Measurements from ENCODE around the gene IL1RAPL2. TPM values are rescaled to one million over a fixed set of nuclear protein-coding genes. Genes with fewer than 3 reads are reported as not detected.

Gene IL1RAPL2
- total and polyA plus RNA-seq, 2 of the 8 experiments (the other 6 are each of a cell fraction or from before 2014, with no cell fraction given) = 0.20 to 1.3 TPM

DNA sequence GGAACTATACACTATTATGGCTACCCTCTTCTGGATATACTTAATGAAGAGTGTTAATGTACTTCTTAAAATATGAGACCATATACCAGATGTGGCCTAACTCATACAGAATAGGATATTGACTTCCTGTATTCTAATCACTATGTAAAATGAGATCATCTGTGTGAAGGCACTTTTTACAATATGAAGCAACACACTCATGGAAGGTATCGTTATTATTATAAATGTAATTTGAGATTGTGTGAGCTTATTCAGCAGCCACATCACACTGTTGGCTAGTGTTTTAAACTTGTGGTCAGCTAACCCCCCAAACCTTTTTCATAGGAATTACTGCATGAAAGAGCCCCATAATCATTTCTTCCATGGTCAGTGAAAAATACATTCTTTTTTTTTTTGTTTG lies 936.3 kb downstream of the IL1RAPL2 start (continued):
- no peak for TF ChIP-seq SP2 (IDR thresholded peaks at IDR 0.05; ENCODE audit: low read length)
- no peak for TF ChIP-seq SIX5 (IDR thresholded peaks at IDR 0.05; ENCODE audit: low read depth, low read length)
- no peak for TF ChIP-seq KDM1A (IDR thresholded peaks at IDR 0.05; ENCODE audit: borderline replicate concordance, low read length)
- TF ChIP-seq SAP30 (IDR thresholded peaks at IDR 0.05; ENCODE audit: insufficient read depth, insufficient replicate concordance, low read length) = no peak

Measured in H1 (cell line).